ENCODE data around the gene CHIT1. TPM values are rescaled to one million over a fixed set of nuclear protein-coding genes. Genes with fewer than 3 reads are reported as not detected.

The CHIT1 gene
- total RNA-seq: under 1 TPM in 1 of 4 donors, not detected in 3; 0.20 TPM

DNA sequence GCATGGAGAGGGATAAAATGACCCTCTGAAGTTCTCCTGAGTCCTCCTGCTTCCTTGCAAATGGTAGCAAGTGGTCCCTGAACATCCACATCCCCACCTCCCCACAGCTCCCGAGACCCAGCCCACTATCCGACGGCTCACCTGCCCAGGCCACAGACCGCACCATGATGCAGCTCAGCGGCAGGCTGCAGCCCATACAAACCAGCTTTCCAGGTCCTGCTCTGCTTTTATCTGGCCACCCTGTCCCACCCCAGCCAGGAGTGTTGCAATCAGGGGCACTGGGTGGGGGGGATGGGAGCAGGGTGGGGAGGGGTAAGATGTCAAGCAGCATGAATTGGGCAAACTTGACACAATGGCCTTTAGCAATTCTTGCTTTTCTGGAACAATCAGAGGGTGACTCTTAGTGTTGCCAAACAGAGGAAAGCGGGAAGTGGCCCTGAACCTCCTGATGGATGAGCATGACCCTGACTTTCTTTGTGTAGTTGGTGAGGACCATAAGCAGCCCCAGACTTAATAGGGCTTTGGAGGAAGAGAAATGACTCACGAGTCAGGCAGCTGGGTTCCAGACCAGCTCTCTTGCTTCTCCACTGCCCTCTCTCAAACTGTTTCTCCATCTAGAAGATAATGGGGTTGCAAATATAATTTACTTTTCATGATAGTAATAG is at the start of gene CHIT1:
TSS of gene CHIT1 (minus strand) at position 203 of the 665 bp plus-strand sequence. CDS start at position 166, 37 bp downstream.
- H3K36me3 ChIP-seq: no peaks in the 10 kb centered on the region
- no peak within 1 kb of the TSS for H3K4me3 ChIP-seq
- DNase-seq: no peak
- H3K9me3 ChIP-seq: no peaks in the 10 kb centered on the region
- peaks cover 0 to 2% (median 0%) of the 10 kb centered on the region in 3 donors for H3K27me3 ChIP-seq
- H3K4me1 ChIP-seq: no peaks in the 10 kb centered on the region
- intact Hi-C loops (cut with DNase I; ENCODE audit: low total_unique reads): no loop called here
- ATAC-seq: no peak
- TF ChIP-seq POLR2A (IDR thresholded peaks at IDR 0.05) (no peak), CTCF (IDR thresholded peaks at IDR 0.05 in 4 of 5, conservative IDR thresholded peaks at IDR 0.05 in 1 of 5) (no peak)
- in situ Hi-C loops (cut with MboI; ENCODE audit: low sequenced_read_pairs in 4 of 4): no loop called here
- no peak within 1 kb of the TSS for H3K27ac ChIP-seq

DNA sequence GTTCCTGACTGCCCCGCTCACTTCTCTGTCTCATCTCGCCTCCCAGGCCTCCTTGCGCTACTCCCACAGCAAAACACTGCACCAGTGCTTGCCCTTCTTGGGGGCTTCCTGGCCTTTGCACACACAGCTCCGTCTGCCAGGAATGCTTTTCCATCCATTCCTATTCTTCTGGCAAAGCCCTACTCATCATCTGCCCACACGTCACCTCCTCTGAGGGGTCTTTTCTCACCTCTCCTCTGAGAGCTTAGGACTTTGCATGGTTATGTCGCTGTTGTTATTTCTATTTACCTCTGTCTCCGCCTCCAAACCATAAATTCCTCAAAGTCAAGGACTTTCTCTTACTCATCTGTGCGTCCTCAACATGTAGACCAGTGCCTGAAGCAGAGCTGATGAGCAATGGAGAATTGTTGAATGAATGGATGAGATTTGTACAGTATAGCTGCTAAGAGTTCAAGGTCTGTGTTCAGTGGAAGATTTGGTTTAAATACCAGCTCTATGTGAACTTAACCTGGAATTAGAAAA is 49.5 kb upstream of the CHIT1 start:
- Histone ChIP-seq H3K4me3 (peak overlapping the region in 3 of 4 donors; percentile 12 to 35 (median 15)), H3K27me3 (no peaks in the 10 kb centered on the region), H3K27ac (peak overlapping the region; percentile 92 to 96 (median 94)), H3K36me3 (no peaks in the 10 kb centered on the region), H3K9me3 (no peaks in the 10 kb centered on the region), H3K4me1 (peaks cover 81 to 93% of the 10 kb centered on the region in 2 donors)
- no peak for TF ChIP-seq CTCF (IDR thresholded peaks at IDR 0.05 in 4 of 5, conservative IDR thresholded peaks at IDR 0.05 in 1 of 5)
- TF ChIP-seq POLR2A (IDR thresholded peaks at IDR 0.05): peak; percentile 28 to 38
- in situ Hi-C loops (cut with MboI; ENCODE audit: low sequenced_read_pairs in 4 of 4) (loop anchor here in 2 of 4 donors (10.0 kb wide), 1 partner anchor 206 kb away; no protein-coding TSS in a partner anchor), intact Hi-C loops (cut with DNase I; ENCODE audit: low total_unique reads) (loop anchor here (5.0 to 10.0 kb wide), 4 partner anchors 278 to 1394 kb away; partner anchors contain the start of genes ATP2B4, SHISA4, ZBED6 and ZC3H11A)
- no peak for ATAC-seq
- DNase-seq: no peak

DNA sequence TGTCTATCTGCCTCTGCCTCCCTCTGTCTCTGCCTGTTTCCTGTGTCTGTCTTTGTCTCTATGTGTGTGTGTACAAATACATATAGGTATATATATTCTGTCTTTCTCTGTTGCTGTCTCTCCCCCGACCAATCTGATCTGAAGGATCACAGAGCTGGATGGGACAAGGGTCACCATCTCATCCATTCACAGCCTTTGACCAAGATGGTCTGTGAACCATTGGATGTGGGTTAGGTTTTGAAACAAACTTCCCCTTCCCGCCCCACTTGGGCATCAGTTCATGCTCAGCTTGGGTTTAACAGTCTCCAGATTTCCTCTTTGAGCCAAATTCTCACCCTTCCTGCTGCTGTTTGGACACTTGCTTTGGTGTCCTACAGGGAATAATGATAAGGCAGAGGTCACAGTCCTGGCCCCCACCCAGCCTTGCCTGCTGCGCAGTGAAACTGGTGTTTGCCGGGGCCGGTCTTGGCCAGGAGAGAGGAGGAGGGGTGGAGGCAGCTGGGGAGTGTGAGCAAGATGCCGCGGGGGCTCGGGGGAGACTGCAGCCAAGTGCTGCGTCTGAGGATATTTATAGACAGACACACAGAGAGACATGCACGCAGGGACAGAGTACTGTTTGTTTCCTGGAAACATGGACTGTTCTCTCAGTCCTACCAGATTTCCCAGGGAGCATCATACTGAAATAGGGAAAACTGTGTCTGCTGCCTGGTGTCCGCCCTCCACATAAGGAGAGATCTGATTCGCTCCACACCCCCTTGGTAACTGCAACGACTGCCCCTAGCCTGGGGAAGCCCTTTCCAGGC is 48.8 kb upstream of the CHIT1 start:
- peak; percentile 57 to 62 for ATAC-seq
- in situ Hi-C loops (cut with MboI; ENCODE audit: low sequenced_read_pairs in 4 of 4): loop anchor here in 2 of 4 donors (10.0 kb wide), 1 partner anchor 207 kb away; no protein-coding TSS in a partner anchor
- H3K4me3 ChIP-seq: peak overlapping the region; percentile 12 to 35 (median 16)

More for the DNA sequence above, 48.8 kb upstream of the CHIT1 start:
- no peak for TF ChIP-seq CTCF (IDR thresholded peaks at IDR 0.05 in 4 of 5, conservative IDR thresholded peaks at IDR 0.05 in 1 of 5)
- peak; percentile 64 to 84 for TF ChIP-seq POLR2A (IDR thresholded peaks at IDR 0.05)
- no peaks in the 10 kb centered on the region for H3K27me3 ChIP-seq
- DNase-seq: peak; percentile 92 to 96
- H3K4me1 ChIP-seq: peaks cover 86 to 94% of the 10 kb centered on the region in 2 donors
- intact Hi-C loops (cut with DNase I; ENCODE audit: low total_unique reads): loop anchor here (5.0 to 10.0 kb wide), 4 partner anchors 279 to 1393 kb away; partner anchors contain the start of genes ATP2B4, SHISA4, ZBED6 and ZC3H11A
- peak overlapping the region; percentile 92 to 96 (median 94) for H3K27ac ChIP-seq
- no peaks in the 10 kb centered on the region for H3K9me3 ChIP-seq
- H3K36me3 ChIP-seq: no peaks in the 10 kb centered on the region
